ENCODE measurements around the gene BEND2.

DNA sequence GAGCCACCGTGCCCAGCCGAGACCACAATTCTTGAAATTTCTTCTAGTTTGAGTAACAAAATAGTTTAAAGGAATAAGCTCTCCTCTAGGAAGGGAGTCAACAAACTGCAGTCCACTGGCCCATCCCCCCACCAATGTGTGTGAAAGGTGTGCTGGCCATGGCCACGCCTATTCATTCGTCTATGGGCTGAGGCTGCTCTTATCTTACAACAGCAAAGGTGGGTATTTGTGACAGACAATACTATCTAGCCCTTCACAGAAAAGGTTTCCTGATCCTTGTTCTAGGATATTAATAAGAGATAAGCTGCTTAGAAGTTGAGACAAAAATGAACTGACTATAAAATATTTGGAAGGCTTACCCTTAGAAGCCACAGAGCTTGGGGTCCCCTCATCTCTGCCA lies 41.2 kb downstream of the BEND2 start:
- TF ChIP-seq, protein P1, sequence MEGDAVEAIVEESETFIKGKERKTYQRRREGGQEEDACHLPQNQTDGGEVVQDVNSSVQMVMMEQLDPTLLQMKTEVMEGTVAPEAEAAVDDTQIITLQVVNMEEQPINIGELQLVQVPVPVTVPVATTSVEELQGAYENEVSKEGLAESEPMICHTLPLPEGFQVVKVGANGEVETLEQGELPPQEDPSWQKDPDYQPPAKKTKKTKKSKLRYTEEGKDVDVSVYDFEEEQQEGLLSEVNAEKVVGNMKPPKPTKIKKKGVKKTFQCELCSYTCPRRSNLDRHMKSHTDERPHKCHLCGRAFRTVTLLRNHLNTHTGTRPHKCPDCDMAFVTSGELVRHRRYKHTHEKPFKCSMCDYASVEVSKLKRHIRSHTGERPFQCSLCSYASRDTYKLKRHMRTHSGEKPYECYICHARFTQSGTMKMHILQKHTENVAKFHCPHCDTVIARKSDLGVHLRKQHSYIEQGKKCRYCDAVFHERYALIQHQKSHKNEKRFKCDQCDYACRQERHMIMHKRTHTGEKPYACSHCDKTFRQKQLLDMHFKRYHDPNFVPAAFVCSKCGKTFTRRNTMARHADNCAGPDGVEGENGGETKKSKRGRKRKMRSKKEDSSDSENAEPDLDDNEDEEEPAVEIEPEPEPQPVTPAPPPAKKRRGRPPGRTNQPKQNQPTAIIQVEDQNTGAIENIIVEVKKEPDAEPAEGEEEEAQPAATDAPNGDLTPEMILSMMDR (IDR thresholded peaks at IDR 0.05 in 2 of 3, conservative IDR thresholded peaks at IDR 0.05 in 1 of 3; ENCODE audit: insufficient read depth in 2 of 3, low read depth in 1 of 3, low read length in 3 of 3) = no peak
- TF ChIP-seq MAZ (CRISPR knock-in tag; conservative IDR thresholded peaks at IDR 0.05 in 1 of 2, IDR thresholded peaks at IDR 0.05 in 1 of 2) = no peak
- no peak for TF ChIP-seq TAF1 (IDR thresholded peaks at IDR 0.05; ENCODE audit: control insufficient read depth, extremely low read depth, insufficient read depth, low read length, severe bottlenecking)
- TF ChIP-seq ELF4 (CRISPR knock-in tag; IDR thresholded peaks at IDR 0.05) = no peak
- TF ChIP-seq RNF2 (IDR thresholded peaks at IDR 0.05) = no peak
- no peak for TF ChIP-seq ZNF780A (CRISPR knock-in tag; IDR thresholded peaks at IDR 0.05)
- no peak for TF ChIP-seq CHD2 (IDR thresholded peaks at IDR 0.05; ENCODE audit: low read depth, low read length)
- TF ChIP-seq, protein P2, sequence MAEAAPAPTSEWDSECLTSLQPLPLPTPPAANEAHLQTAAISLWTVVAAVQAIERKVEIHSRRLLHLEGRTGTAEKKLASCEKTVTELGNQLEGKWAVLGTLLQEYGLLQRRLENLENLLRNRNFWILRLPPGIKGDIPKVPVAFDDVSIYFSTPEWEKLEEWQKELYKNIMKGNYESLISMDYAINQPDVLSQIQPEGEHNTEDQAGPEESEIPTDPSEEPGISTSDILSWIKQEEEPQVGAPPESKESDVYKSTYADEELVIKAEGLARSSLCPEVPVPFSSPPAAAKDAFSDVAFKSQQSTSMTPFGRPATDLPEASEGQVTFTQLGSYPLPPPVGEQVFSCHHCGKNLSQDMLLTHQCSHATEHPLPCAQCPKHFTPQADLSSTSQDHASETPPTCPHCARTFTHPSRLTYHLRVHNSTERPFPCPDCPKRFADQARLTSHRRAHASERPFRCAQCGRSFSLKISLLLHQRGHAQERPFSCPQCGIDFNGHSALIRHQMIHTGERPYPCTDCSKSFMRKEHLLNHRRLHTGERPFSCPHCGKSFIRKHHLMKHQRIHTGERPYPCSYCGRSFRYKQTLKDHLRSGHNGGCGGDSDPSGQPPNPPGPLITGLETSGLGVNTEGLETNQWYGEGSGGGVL (CRISPR knock-in tag; IDR thresholded peaks at IDR 0.05) = no peak
